H1 (cell line): ENCODE measurements around the gene RALGAPA2. TPM values are rescaled to one million over a fixed set of nuclear protein-coding genes. Genes with fewer than 3 reads are reported as not detected.

Experiments used
- CTCF ChIA-PET: fragments of 300-600 bp; sonication (Branson Sonifier 250); formaldehyde crosslinking; loops from one replicate; lab custom pipeline; 2021; ENCODE audit not compliant: partially characterized antibody; lab: Charles Lee
- POLR2A ChIA-PET: fragments of 300-600 bp; sonication (Branson Sonifier 250); formaldehyde crosslinking; loops from one replicate; lab custom pipeline; 2021; ENCODE audit warnings: inconsistent platforms; ENCODE audit not compliant: partially characterized antibody; lab: Charles Lee
- DNase-seq, 2 experiments: peaks; one replicate each; pipeline versions ENCODE4 v3.0.0 to v3.0.0-alpha.2; 2010 to 2022; ENCODE audit warnings: low spot score in 2 of 2, low read depth in 1 of 2, mixed read lengths in 1 of 2
- FAIRE-seq: peaks from 2 replicates; lab custom pipeline; 2011; peaks lifted over from hg19 to GRCh38; lab: Jason Lieb, UNC
- H2AFZ ChIP-seq: 2 replicates; pipeline ENCODE4 v1.8.1; 2012; ENCODE audit warnings: low read length, inconsistent platforms
- H2AK5ac ChIP-seq: 2 replicates; pipeline ENCODE4 v1.6.1; 2013; ENCODE audit warnings: low read depth, low read length
- H2BK120ac ChIP-seq: replicated peaks from 2 replicates; pipeline ENCODE3; 2013; ENCODE audit warnings: low read depth, low read length, inconsistent platforms
- H2BK12ac ChIP-seq: 2 replicates; pipeline ENCODE4 v1.6.1; 2013; ENCODE audit warnings: low read depth, low read length
- H2BK15ac ChIP-seq: 2 replicates; pipeline ENCODE4 v1.6.1; 2013; ENCODE audit warnings: low read length
- H2BK20ac ChIP-seq: 2 replicates; pipeline ENCODE4 v1.6.1; 2013; ENCODE audit warnings: low read length
- H2BK5ac ChIP-seq: 2 replicates; pipeline ENCODE4 v1.6.1; 2013; ENCODE audit warnings: low read depth, low read length
- H3K14ac ChIP-seq: 2 replicates; pipeline ENCODE4 v1.6.1; 2013; ENCODE audit warnings: inconsistent platforms; ENCODE audit not compliant: insufficient read length
- H3K18ac ChIP-seq: 2 replicates; pipeline ENCODE4 v1.6.1; 2013; ENCODE audit warnings: low read length; ENCODE audit errors: extremely low read depth
- H3K23ac ChIP-seq: 2 replicates; pipeline ENCODE4 v1.6.1; 2013; ENCODE audit warnings: inconsistent platforms; ENCODE audit not compliant: insufficient read length
- H3K23me2 ChIP-seq: 2 replicates; pipeline ENCODE4 v1.6.1; 2013; ENCODE audit warnings: low read depth, low read length
- H3K27ac ChIP-seq: 2 replicates; pipeline ENCODE4 v1.6.1; 2011; ENCODE audit warnings: low read depth, low read length, inconsistent platforms
- H3K27me3 ChIP-seq, 4 experiments: replicated peaks in 1 of 4; 1 replicate in 1 of 4; 2 replicates in 3 of 4; pipeline versions ENCODE4 v1.6.1 to v1.8.1; 2011 to 2013; ENCODE audit warnings: low read length in 3 of 4, mild to moderate bottlenecking in 3 of 4, inconsistent platforms in 2 of 4, mixed read lengths in 2 of 4, moderate library complexity in 1 of 4; ENCODE audit not compliant: control insufficient read depth in 3 of 4, insufficient read depth in 3 of 4; ENCODE audit errors: extremely low read depth in 1 of 4
- H3K36me3 ChIP-seq, 4 experiments: 2 replicates each; pipeline versions ENCODE4 v1.6.1 to v1.8.1; 2011 to 2013; ENCODE audit warnings: mild to moderate bottlenecking in 4 of 4, low read length in 3 of 4, moderate library complexity in 2 of 4, control low read depth in 1 of 4, inconsistent platforms in 1 of 4; ENCODE audit not compliant: insufficient read depth in 4 of 4, control insufficient read depth in 2 of 4
- H3K4ac ChIP-seq: replicated peaks from 2 replicates; pipeline ENCODE3; 2013; ENCODE audit warnings: low read length, low read depth, mixed read lengths, inconsistent platforms; ENCODE audit not compliant: insufficient read length
- H3K4me1 ChIP-seq, 4 experiments: replicated peaks in 1 of 4; 1 replicate in 1 of 4; 2 replicates in 3 of 4; pipeline versions ENCODE4 v1.6.1 to v1.8.1; 2011 to 2013; ENCODE audit warnings: low read length in 3 of 4, inconsistent platforms in 2 of 4, mixed read lengths in 1 of 4; ENCODE audit not compliant: insufficient read depth in 4 of 4, control insufficient read depth in 3 of 4
- H3K4me2 ChIP-seq, 2 experiments: 2 replicates each; pipeline versions ENCODE4 v1.6.1 to v1.8.1; 2011 to 2013; ENCODE audit warnings: low read depth in 2 of 2, low read length in 2 of 2, control low read depth in 1 of 2, inconsistent platforms in 1 of 2, mild to moderate bottlenecking in 1 of 2; ENCODE audit not compliant: insufficient read depth in 1 of 2
- H3K4me3 ChIP-seq, 4 experiments: fragments of 200-600, 300-600 bp in 1 of 4; sonication (generic), shearing (Covaris generic), sonication (Bioruptor Twin) in 1 of 4; 2 replicates each; pipeline versions ENCODE4 v1.5.1 to v1.8.1; 2011 to 2016; ENCODE audit warnings: low read length in 4 of 4, low read depth in 3 of 4, control low read depth in 2 of 4, inconsistent platforms in 2 of 4, mild to moderate bottlenecking in 2 of 4, mixed read lengths in 1 of 4, moderate library complexity in 1 of 4; ENCODE audit not compliant: insufficient read depth in 2 of 4; ENCODE audit errors: extremely low read depth in 1 of 4
- H3K56ac ChIP-seq: replicated peaks from 2 replicates; pipeline ENCODE3; 2013; ENCODE audit warnings: low read depth, mild to moderate bottlenecking, mixed read lengths, low read length, inconsistent platforms; ENCODE audit not compliant: insufficient read length
- H3K79me1 ChIP-seq: 2 replicates; pipeline ENCODE4 v1.6.1; 2013; ENCODE audit warnings: low read depth, low read length, control low read depth
- H3K79me2 ChIP-seq, 2 experiments: 2 replicates each; pipeline versions ENCODE4 v1.6.1 to v1.8.1; 2012 to 2013; ENCODE audit warnings: low read length in 2 of 2, mild to moderate bottlenecking in 2 of 2, inconsistent platforms in 1 of 2; ENCODE audit not compliant: insufficient read depth in 2 of 2, control insufficient read depth in 1 of 2
- H3K9ac ChIP-seq, 4 experiments: replicated peaks in 1 of 4; 1 replicate in 1 of 4; 2 replicates in 3 of 4; pipeline versions ENCODE4 v1.6.1 to v1.8.1; 2011 to 2013; ENCODE audit warnings: low read depth in 3 of 4, low read length in 3 of 4, control low read depth in 2 of 4, mild to moderate bottlenecking in 2 of 4, moderate library complexity in 2 of 4, inconsistent platforms in 1 of 4; ENCODE audit errors: extremely low read depth in 1 of 4
- H3K9me3 ChIP-seq, 2 experiments: 2 replicates each; pipeline versions ENCODE4 v1.6.1 to v1.8.1; 2012 to 2013; ENCODE audit warnings: mild to moderate bottlenecking in 2 of 2, moderate library complexity in 2 of 2, control low read depth in 1 of 2, inconsistent platforms in 1 of 2, low read depth in 1 of 2, low read length in 1 of 2, mixed read lengths in 1 of 2; ENCODE audit not compliant: insufficient read depth in 2 of 2
- H4K20me1 ChIP-seq, 2 experiments: replicated peaks in 1 of 2; 2 replicates each; pipeline versions ENCODE3 to v1.8.1; 2011 to 2013; ENCODE audit warnings: inconsistent platforms in 2 of 2, low read length in 2 of 2, mild to moderate bottlenecking in 1 of 2; ENCODE audit not compliant: insufficient read depth in 2 of 2, control insufficient read depth in 1 of 2
- H4K5ac ChIP-seq: 2 replicates; pipeline ENCODE4 v1.6.1; 2013; ENCODE audit warnings: low read length, low read depth, mixed read lengths, inconsistent platforms; ENCODE audit not compliant: insufficient read length
- H4K8ac ChIP-seq: 2 replicates; pipeline ENCODE4 v1.8.0; 2013; ENCODE audit warnings: mild to moderate bottlenecking, moderate library complexity, low read length, inconsistent platforms; ENCODE audit not compliant: insufficient read depth; ENCODE audit errors: extremely low read depth
- H4K91ac ChIP-seq: replicated peaks from 2 replicates; pipeline ENCODE3; 2013; ENCODE audit warnings: low read length, mixed read lengths, inconsistent platforms; ENCODE audit not compliant: insufficient read length
- CHD1 ChIP-seq: IDR thresholded peaks from 2 replicates; pipeline ENCODE4 v1.6.1; 2012; ENCODE audit warnings: low read depth, low read length, improper control_type of control experiment
- HDAC2 ChIP-seq, 2 experiments: fragments of 300-600 bp in 1 of 2; sonication (generic) in 1 of 2; IDR thresholded peaks; 2 replicates each; pipeline ENCODE4 v1.6.1; 2011 to 2012; ENCODE audit warnings: low read depth in 2 of 2, low read length in 2 of 2, mild to moderate bottlenecking in 2 of 2, moderate library complexity in 2 of 2, borderline replicate concordance in 1 of 2, inconsistent platforms in 1 of 2
- NRF1 ChIP-seq: IDR thresholded peaks from 2 replicates; pipeline ENCODE4 v1.6.1; 2011; ENCODE audit warnings: mild to moderate bottlenecking, low read depth, low read length, improper control_type of control experiment
- PHF8 ChIP-seq: fragments of 200-600 bp; sonication (generic); conservative IDR thresholded peaks from 2 replicates; pipeline ENCODE4 v1.7.1; 2012; ENCODE audit warnings: low read depth, mild to moderate bottlenecking, inconsistent platforms, low read length, moderate library complexity
- POLR2AphosphoS5 ChIP-seq: IDR thresholded peaks from 2 replicates; pipeline ENCODE4 v1.6.1; 2011; ENCODE audit warnings: low read depth, low read length
- POU5F1 ChIP-seq: IDR thresholded peaks from 2 replicates; pipeline ENCODE4 v1.6.1; 2011; ENCODE audit warnings: low read depth, mild to moderate bottlenecking, low read length, moderate library complexity
- RBBP5 ChIP-seq: IDR thresholded peaks from 2 replicates; pipeline ENCODE4 v1.7.1; 2012; ENCODE audit warnings: low read depth, mild to moderate bottlenecking, inconsistent platforms, low read length, moderate library complexity, borderline replicate concordance
- RFX5 ChIP-seq: IDR thresholded peaks from 2 replicates; pipeline ENCODE4 v1.6.1; 2011; ENCODE audit warnings: low read depth, low read length, improper control_type of control experiment, borderline replicate concordance
- SAP30 ChIP-seq: fragments of 300-600 bp; sonication (generic); IDR thresholded peaks from 2 replicates; pipeline ENCODE4 v1.7.1; 2012; ENCODE audit warnings: low read length, moderate library complexity, mild to moderate bottlenecking, inconsistent platforms; ENCODE audit not compliant: insufficient read depth, insufficient replicate concordance
- TAF1 ChIP-seq: IDR thresholded peaks from 2 replicates; pipeline ENCODE4 v1.6.1; 2011; ENCODE audit warnings: mild to moderate bottlenecking, low read depth, low read length
- TCF12 ChIP-seq: IDR thresholded peaks from 2 replicates; pipeline ENCODE4 v1.6.1; 2011; ENCODE audit warnings: low read depth, mild to moderate bottlenecking, low read length
- YY1 ChIP-seq: IDR thresholded peaks from 2 replicates; pipeline ENCODE4 v1.6.1; 2011; ENCODE audit warnings: low read depth, mild to moderate bottlenecking, low read length
- WGBS, 2 experiments: shearing (Covaris generic) in 1 of 2; methylation state at CpG; one replicate each; pipeline versions ENCODE4 v1.1.6 to v1.1.7; 2013 to 2015; ENCODE audit warnings: low lambda C conversion rate in 2 of 2, mixed read lengths in 2 of 2, inconsistent platforms in 1 of 2, low coverage in 1 of 2, missing lambda C conversion rate in 1 of 2; ENCODE audit not compliant: insufficient replicate concordance in 2 of 2, insufficient coverage in 1 of 2, insufficient read length in 1 of 2; ENCODE audit errors: extremely low coverage in 1 of 2, missing lambda C conversion rate in 1 of 2; 5-methylcytosine and 5-hydroxymethylcytosine counted together
- polyA plus RNA-seq, 7 experiments: library from polyadenylated mRNA; depleted of rRNA in 3 of 7; stranded (reverse) in 5 of 7; unstranded in 2 of 7; fragments of >200 nt in 5 of 7; fragments of 200-250 nt in 2 of 7; gene quantifications; 1 replicate in 5 of 7; 2 replicates in 1 of 7; 4 replicates in 1 of 7; pipeline versions ENCODE4 v1.2.1 to v1.2.3, GENCODE V29; 2011 to 2013; ENCODE audit warnings: missing spikeins in 2 of 7, mixed read lengths in 2 of 7
- total RNA-seq: library from RNA; stranded (reverse); fragmentation: NEBNext Ultra II Directional; extraction: Animal tissue kit (Norgen Biotek cat#: 25700); gene quantifications from 2 replicates; pipeline ENCODE4 v1.2.1, GENCODE V29; 2021
- TF ChIP-seq, protein P1 (sequence below): IDR thresholded peaks from 2 replicates; pipeline ENCODE4 v1.6.1; 2011; ENCODE audit warnings: low read depth, mild to moderate bottlenecking, low read length; ENCODE audit not compliant: insufficient read depth

Gene RALGAPA2
- total and polyA plus RNA-seq, 2 of the 8 experiments (the other 6 are each of a cell fraction or from before 2014, with no cell fraction given): 5.1 to 25.5 TPM

DNA sequence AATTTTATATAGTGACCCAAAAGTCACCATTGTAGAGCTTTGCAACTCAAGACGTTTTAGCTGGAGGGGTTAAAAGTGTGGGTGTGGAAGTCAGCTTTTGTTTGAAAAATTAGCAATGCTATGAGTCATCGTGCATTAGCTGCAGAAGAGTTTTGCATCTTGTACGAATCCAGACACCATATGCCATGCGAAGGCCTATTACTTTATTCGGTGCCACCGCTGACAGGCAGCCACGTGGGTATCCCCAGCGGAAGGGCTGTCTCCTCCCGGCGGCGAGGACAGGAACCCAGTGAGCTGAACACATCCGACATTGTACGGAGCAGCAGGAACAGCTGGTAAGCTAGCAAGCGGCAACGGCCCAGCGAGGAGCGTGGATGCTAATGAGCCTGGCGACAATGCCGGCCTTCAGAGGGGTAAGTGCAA is 260.2 kb downstream of the RALGAPA2 start:
- no peak overlapping the region; the same call in 1 of the 2 replicates for H4K8ac ChIP-seq
- no peak overlapping the region for H4K5ac ChIP-seq
- no peak overlapping the region for H3K27ac ChIP-seq
- H3K56ac ChIP-seq: no peak overlapping the region
- H3K9ac ChIP-seq: no peak overlapping the region
- no peaks in the 10 kb centered on the region for H3K9me3 ChIP-seq
- DNase-seq (peak; percentile 41 to 76), FAIRE-seq (peak; percentile 78)
- H2AFZ ChIP-seq: no peak overlapping the region
- 7% methylated on average over 19 of the region's 19 CpGs; no CpG with 5 or more reads in 1 of the 2 experiments for WGBS, 2 experiments
- no peak overlapping the region for H2BK20ac ChIP-seq
- H3K23ac ChIP-seq: no peak overlapping the region
- H3K36me3 ChIP-seq: no peaks in the 10 kb centered on the region
- H3K4me2 ChIP-seq: peak overlapping the region; percentile 52 to 53
- H3K4me1 ChIP-seq: peaks cover 0 to 7% (median 4%) of the 10 kb centered on the region in 4 experiments; a peak in 5 of 7 replicates
- H2BK15ac ChIP-seq: no peak overlapping the region
- no peak overlapping the region for H2BK12ac ChIP-seq
- no peak overlapping the region for H3K4ac ChIP-seq
- POLR2A ChIA-PET: interaction anchor here (0.9 to 1.6 kb wide), 3 partner anchors 12 to 228 kb away, joined by 3 to 4 read pairs (median 4); no protein-coding TSS in a partner anchor
- H2BK5ac ChIP-seq: no peak overlapping the region
- H3K79me2 ChIP-seq: no peaks in the 10 kb centered on the region
- no peak overlapping the region for H2BK120ac ChIP-seq
- no peak overlapping the region for H2AK5ac ChIP-seq
- H3K14ac ChIP-seq: no peak overlapping the region
- CTCF ChIA-PET: interaction anchor here (0.8 to 6.3 kb wide), 16 partner anchors 9 to 352 kb away, joined by 3 to 25 read pairs (median 3); no protein-coding TSS in a partner anchor
- H3K23me2 ChIP-seq: no peaks in the 10 kb centered on the region
- H4K91ac ChIP-seq: no peak overlapping the region
- H3K18ac ChIP-seq: no peak overlapping the region
- no peaks in the 10 kb centered on the region for H3K27me3 ChIP-seq
- H3K79me1 ChIP-seq: no peaks in the 10 kb centered on the region
- H3K4me3 ChIP-seq: peak overlapping the region in 2 of 4 experiments; percentile 7 to 40; a peak in 2 of 8 replicates
- H4K20me1 ChIP-seq: no peaks in the 10 kb centered on the region
- no peak for TF ChIP-seq POU5F1
- peak; percentile 84 for TF ChIP-seq YY1
- 0 out of 2 replicates have a peak, but pooled peaks have one; percentile 72 for TF ChIP-seq TCF12
- TF ChIP-seq POLR2AphosphoS5: no peak
- TF ChIP-seq, protein P1, sequence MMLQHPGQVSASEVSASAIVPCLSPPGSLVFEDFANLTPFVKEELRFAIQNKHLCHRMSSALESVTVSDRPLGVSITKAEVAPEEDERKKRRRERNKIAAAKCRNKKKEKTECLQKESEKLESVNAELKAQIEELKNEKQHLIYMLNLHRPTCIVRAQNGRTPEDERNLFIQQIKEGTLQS: no peak
- TF ChIP-seq RBBP5: no peak
- no peak for TF ChIP-seq NRF1
- peak; percentile 77 to 93 for TF ChIP-seq HDAC2 (IDR thresholded peaks at IDR 0.05; ENCODE audit: borderline replicate concordance in 1 of 2, low read depth in 2 of 2, low read length in 2 of 2)
- peak; percentile 97 for TF ChIP-seq SAP30
- TF ChIP-seq RFX5: no peak
- TF ChIP-seq PHF8: no peak
- TF ChIP-seq TAF1: 0 out of 2 replicates have a peak, but pooled peaks have one; percentile 22
- TF ChIP-seq CHD1: no peak
